HG03432 (cell line): Measurements from ENCODE around the gene TVP23C.
"Not testable (repeated sequence)": the region's sequence is repeated elsewhere in the genome, so short reads cannot be mapped to it uniquely, and the experiment has no call there.

Source experiments
- ATAC-seq: cut with Tn5 transposase; IDR thresholded peaks from one replicate; pipeline ENCODE4 v1.9.1; 2021; ENCODE audit warnings: mild to moderate bottlenecking, moderate library complexity; ENCODE audit not compliant: unreplicated experiment

Gene TVP23C

DNA sequence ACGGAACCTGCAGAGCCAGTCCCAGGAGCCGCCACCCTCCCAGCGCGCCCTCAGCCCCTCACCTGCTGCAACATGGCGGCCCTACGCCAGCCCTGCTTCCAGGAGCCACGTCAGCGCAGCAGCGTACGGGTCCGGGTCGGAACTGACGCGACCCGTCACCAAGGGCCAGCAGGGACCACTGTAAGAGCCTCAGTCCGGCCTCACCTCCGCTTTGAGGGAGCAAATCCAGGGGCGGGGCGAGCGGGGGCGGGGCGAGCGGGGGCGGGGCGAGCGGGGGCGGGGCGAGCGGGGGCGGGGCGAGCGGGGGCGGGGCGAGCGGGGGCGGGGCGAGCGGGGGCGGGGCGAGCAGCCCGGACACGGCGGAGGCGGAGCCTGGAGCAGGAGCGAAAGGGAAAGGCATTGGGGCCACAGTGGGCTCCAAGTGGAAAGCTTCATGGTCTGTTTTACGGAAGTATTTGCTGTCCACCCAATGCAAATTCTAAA lies at the start of gene TVP23C:
Gene TVP23C, minus strand, starts transcription at position 109 of the 483 bp plus-strand sequence. Its CDS starts 35 bp downstream, at position 74.
- ATAC-seq: peak; percentile 88

DNA sequence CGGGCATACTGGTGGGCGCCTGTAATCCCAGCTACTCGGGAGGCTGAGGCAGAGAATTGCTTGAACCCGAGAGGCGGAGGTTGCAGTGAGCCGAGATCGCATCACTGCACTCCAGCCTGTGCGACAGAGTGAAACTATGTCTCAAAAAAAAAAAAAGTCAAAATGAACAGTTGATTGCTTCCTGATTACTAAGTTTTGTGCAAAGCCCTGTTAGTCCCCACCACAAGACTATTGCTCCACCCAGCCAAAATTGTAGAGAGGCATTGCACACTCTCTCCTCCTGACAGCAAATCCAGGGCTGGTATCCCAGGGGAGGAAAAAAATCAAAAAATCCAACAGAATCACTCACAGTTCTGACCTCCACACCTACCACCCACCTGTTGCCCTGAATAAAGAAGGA lies 29.7 kb upstream of the TVP23C start:
- ATAC-seq: not testable (repeated sequence)

DNA sequence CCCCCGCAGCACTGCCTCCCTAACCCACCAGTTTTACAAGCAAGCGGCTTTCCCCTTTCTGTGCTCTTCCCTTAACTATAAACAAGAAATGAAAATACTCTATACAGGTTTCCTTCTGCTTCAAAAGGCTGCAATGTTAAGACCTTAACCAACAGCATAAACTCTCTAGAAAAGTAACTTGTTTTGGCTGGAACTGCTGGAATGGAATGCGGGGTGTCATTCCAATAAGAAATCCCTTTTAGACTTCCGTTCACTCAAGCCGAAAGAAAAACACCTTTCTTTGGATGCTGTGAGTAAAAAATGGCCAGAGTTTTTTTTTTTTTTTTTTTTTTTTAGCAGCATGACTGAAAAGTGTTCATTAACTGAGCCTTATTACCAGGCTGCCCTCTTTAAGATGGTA lies 28.7 kb upstream of the TVP23C start:
- ATAC-seq: not testable (repeated sequence)

DNA sequence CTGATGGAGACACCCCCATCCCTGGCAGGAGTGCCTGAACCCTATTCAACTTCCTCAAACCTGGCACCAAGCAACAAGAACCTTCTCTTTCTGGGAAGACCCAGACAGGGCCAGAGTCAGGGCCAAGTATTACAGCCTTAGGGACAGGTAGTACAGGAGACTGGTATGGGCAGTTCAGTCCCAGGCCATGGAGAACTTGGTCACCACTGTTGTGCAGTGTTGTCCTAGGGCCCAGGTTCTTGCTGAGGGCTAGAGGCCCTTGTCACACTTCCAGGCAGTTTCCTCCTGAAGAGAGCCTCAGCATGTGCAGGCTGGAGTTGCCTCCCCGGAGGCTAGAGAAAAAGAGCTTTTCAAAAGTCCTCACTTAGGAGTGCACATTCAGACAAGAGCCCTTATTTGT lies 27.6 kb upstream of the TVP23C start:
- not testable (repeated sequence) for ATAC-seq

DNA sequence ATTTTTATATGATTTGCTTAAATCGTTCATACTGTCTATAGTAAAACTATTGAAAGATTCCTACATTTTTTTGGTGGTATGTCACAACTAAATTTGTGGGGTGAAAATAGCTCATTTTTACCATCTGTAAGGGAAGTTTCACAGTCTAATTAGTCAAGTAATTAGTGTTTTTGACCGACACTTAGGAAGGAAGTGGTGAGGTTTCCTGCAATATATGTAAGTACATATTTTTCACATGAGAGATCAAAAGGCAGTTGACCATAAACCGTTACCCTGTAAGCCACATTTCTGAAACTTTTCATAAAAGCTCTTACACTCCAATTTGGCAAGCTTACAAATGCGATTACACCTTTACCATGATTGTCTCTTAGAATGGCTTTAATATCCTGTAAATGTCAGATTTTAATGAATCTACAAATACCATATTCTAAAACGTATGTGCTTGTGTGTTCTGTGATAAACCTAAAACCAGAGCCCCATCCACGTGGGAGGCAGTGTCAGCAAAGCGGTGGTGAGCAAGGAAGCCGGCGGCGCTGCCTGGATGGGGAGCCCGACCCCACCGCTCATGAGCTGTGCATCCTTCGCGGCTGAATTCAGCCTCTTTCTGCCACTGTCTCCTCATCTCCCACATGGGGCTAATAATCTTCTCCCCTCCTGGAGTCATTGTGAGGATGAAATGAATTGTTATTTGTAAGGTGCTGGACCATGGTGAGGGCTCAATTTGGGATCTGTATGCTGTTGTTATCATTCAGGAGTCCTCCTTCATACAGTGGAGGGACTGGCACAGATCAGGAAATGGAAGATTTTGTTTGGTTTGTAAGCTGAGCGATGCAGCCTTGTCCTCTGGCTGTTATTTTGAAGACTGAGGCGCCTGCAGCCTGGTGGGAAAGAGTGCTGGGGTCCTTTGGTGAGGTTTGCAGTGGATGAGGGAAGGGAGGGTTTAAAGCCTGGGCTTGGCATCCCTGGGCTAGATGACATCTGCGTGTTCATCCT lies 26.6 kb upstream of the TVP23C start:
- peak; percentile 76 for ATAC-seq

DNA sequence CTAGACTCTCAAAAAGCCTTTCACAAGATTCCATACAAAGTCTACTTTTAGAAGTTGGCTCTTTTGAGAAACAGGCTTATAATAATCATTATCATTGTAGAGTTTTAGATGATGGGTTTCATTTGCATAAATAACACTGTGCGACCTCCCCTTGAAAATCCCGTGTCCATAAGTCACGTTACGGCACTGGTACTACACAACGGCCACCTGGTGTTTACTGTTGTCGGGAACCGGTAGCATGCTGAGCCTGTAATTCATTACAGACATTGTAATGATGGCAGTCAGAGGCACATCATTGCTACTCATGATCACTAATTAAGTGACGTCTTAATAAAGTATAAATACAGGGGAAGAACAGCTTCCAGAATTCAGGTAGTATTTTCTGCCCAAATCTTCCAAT lies 24.7 kb upstream of the TVP23C start:
- ATAC-seq: not testable (repeated sequence)

DNA sequence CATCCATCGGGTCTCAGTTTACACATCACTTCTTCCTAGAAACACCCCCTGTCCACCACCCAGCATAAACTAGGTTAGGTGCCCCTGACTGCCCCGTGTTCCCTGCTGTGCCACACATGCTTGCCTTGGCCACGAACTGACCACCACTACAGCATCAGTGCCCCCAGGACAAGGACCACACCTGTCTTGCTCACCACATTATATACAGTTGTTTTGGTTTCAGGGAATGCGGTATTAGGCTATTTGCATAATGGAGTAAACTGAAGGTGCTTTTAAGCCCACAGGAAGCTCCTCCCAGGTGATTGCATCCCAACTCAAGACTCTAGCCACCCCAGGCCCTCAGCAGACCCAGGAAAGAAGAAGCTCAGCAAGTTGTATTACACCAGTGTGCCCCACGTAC lies 20.0 kb upstream of the TVP23C start:
- ATAC-seq: not testable (repeated sequence)

DNA sequence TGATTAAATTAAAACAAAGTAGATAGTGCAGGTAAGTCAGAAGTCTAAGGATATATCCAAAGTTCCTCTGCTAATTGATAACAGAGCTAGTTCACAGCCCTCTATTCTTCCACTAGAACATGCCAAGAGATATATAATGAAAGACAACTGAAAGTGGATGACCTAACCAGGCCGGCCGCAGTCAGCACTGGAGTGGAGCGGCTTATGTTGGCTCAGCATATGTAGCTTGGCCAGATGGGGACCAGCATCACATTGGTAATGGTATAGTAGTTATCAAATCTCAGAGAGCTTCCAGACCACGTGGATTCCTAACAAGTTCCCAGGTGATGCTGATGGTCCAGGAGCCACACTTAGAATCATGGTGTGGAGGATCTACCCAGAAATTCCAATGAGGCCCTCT lies 18.2 kb upstream of the TVP23C start:
- not testable (repeated sequence) for ATAC-seq

DNA sequence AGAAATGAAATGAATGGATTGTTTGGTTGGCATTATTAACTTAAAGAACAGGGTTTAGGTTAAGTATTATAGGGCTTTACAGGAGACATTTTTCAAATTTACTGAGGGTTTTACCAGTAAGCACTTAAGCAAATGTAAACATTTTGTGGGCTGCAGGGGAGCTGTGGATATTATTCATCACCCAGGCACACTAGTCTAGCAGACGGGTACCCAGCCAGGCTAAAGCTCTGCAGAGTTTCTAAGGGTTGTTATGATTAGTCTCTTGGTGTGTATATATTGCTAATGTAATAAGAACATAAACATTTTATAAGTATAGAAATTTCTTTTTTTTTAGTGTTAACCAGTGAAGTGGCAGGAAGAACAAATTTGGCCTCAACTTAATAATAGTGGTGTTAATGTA lies 13.6 kb upstream of the TVP23C start:
- not testable (repeated sequence) for ATAC-seq

DNA sequence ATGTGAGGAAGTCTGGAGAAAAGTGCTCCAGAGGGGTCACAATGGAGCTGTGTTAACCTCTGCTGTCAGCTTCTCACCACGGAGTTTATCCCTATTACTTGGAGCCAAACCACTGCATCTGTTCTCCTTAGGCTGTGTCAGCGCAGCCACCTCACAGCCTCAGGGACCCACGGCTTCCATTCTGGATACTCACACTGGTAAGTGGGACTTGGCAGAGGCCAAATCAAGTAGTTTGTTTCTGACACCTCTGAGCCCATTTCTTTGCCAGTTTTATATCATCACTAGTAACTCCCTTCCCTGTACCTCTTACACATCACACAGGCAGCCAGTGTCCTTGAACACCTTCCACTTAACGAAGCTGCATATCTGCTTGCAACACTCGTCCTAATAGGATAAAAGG lies 11.4 kb upstream of the TVP23C start:
- ATAC-seq: not testable (repeated sequence)

DNA sequence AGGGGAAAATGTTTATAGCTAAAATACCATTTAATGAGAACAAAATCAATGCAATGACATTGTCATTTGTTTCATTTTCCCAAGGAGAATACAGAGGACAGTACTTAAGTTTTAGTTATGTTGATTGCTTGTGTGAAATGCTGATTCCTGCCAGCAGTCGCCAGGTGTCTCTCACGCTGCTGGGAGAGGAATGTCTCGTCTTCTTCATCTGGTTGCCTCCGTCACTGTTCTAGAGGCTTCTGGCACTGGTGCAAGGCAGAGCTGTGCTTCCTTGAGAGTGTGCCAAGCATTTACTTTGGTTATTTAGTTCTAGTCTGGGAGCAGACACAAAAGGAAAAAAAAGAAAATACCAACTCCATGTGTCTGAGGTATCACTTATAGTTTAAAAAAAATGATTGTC lies 10.6 kb upstream of the TVP23C start:
- ATAC-seq: not testable (repeated sequence)

DNA sequence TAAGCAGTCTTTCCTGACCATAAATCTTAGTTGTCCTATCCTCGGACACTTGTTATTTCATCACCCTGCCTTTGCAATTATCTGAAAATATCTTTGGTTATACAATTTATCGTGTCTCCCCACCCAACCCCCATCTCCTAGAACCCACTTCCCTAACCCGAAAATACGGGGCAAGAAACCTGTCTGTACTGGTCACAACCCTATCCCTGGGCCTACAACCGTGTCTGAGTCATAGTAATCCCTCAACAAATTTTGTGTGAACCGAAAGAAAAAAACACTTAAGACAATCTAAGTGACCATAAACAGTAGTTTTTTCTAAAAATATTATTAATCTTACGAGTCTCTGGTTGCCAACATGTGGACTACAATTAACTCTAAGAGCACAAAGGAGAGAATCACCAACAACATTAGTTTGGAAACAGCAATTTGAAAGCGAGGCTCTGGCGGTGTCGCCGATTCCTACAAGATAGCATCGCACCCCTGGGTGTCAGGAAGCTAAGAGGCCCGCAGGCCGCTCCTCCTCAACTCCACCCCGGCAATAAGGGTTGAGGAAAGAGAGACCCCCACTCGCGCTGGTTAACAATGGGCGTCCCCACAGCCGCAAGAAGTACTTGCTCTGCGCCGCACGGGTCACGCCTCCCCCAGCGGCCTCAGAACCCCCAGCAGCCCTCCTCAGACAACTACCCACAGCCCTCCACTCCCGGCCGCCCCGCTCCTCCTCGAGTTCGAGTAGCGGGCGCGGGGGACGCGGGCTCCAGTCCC lies 489 bp downstream of the TVP23C start:
- ATAC-seq: peak; percentile 48

DNA sequence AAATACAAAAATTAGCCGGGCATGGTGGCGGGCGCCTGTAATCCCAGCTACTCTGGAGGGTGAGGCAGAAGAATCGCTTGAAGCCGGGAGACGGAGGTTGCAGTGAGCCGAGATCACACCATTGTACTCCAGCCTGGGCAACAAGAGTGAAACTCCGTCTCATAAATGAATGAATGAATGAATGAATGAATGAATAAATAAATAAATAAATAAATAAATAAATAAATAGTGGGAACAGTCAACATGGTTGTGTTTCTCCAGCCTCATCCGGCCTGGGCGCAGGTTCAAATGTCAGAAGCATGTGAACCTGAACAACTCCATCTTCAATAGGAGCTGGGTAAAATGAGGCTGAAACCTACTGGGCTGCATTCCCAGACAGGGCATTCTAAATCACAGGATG lies 1.8 kb downstream of the TVP23C start:
- not testable (repeated sequence) for ATAC-seq

DNA sequence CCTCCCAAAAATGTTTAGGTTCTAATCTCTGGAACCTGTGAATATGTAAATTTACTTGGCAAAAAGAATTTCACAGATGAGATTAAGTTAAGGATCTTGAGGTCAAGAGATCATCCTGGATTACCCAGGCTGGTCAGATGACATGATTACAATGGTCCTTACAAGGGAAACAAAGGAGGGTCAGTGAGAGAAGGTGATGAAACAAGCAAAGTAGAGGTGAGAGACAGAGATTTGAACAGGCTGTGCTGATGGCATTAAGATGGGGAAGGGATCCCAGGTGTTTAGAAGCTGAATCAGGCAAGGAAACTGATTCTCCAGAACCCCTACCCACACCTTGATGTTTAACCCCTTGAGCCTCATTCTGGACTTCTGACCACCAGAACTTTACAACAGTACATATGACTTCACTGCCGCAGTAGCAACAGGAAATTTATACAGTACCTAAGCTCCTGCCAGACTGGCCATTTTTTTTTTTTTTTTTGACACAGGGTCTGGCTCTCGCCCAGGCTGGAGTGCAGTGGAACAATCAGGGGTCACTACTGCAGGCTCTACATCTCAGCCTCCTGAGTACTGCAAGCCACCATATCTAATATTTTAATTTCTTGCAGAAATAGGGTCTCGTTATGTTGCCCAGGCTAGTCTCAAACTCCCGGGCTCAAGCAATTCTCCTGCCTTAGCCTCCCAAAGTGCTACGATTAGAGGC lies 4.7 kb downstream of the TVP23C start:
- not testable (repeated sequence) for ATAC-seq

DNA sequence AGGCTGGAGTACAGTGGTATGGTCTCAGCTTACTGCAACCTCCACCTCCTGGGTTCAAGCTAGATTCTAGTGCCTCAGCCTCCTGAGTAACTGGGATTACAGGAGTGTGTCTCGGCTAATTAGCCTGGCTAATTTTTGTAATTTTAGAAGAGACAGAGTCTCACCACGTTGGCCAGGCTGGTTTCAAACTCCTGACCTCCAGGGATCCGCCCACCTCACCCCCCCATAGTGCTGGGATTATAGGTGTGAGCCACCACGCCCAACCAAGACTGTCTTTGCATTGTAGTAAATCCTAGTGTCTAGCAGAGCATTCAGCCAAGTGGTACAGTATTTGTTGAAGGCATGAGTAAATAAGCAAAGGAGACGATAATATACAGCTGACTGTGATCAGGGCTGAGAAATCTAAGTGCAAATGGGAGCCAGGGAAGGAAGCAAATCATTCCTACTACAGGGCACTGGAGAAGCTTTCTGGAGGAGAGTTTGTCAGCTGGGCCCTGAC lies 5.9 kb downstream of the TVP23C start:
- ATAC-seq: not testable (repeated sequence)

DNA sequence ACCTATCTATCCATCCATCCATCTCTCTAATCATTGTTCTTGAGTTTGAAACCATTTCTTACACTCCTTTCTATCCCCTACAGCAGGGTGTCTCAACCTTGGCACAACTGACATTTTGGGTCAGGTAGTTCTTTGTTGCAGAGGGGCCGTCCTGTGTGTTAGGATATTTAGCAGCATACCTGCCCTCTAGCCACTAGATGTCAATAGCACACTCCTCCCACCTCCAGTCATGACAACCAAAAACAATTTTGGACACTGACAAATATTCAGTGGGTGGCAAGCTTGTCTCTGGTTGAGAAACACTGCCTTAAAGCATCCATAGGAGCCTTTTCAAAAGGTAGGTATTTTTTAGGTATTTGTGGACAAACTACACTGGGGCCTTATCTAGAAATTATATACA lies 10.4 kb downstream of the TVP23C start:
- not testable (repeated sequence) for ATAC-seq

DNA sequence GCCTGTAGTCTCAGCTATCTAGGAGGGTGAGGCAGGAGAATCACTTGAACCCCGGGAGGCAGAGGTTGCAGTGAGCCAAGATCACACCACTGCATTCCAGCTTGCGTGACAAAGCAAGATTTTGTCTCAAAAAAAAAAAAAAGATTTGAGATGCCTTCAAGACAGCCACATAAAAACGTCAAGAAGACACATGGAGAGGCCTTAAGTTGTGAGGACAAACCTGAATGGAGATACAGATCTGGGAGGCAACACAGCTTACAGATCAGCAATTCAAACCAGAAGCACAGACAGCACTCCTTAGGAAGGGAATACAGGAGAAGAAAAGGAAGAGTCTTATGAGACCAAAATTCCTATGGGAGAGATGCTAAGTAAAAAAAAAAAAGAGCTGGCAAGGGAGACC lies 13.7 kb downstream of the TVP23C start:
- ATAC-seq: not testable (repeated sequence)

DNA sequence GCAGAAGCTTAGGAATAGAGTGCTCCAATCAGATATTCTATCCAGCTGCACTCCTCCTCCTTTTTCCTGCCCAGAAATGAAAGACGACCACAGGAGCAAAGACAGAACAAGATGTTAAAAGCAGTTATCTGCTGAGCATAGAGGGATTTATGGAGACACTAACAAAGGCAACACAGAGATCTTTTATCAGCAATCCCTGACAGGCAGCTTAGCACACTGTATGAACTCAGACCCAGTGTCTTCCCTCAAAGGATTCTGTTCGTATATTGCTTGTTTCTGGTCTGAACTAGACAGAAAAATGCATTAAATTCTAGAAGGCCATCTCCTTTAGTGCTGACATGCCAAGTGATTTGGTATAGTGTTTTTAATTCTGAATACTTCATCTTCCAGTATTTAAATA lies 16.7 kb downstream of the TVP23C start:
- not testable (repeated sequence) for ATAC-seq

DNA sequence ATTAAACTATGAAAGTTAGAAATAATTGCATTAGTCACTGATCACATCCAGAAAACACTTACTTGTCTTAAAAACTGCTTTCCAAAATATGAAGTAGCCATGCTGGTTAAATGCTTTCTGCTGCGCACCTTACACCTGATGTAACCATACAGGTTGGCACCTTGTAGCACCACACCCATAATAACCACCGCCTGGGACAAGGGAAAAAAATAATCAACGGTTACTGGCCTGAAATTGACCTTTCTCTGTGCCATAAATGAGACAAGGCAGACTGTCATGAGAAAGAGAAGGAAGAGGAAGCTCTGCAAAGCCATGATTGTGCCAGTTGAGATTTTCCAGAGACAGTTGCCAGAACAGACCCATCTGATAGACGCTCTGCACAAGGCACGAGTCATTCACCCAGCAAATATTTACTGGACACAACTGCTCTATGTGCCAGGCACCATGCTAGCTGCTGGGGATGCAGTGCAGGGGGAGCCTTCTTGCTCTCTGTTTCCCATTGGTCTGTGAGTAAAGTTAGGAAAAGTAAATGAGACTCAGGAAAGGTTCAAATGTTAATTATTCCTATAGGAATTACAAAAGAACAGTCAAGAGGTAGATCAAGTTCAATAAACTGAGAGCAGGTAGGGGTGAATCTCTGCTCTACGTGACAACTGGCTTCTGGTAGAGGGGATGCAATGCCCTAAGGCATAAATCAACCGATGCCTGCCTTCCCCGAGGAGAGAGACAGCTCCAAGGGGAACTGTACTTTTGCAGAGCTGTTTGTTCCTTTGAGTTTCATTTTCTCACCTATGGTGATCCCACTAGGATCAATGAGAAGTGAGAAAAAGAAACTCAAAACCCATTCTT lies 22.7 kb downstream of the TVP23C start:
- ATAC-seq: not testable (repeated sequence)

DNA sequence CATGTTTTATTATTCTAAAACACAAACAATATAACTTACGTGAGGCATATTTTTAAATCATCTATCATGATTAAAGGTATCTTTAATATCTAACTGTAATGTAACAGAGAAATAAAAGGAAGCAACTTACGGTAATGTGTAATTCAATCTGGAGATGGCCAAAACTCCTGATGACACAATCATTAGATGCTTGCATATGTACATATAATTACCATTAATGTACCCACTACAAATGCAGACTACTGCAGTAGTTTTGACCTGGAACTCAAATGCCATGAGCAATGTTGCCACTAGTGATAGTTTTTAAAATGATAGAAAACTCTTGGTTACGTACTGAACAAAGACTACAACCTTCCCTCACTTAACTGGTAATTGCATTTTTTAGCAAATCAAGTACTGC lies 30.2 kb downstream of the TVP23C start:
- ATAC-seq: not testable (repeated sequence)
